CD14-positive monocyte (primary cell): ENCODE measurements around the gene DNAH2. TPM values are rescaled to one million over a fixed set of nuclear protein-coding genes. Genes with fewer than 3 reads are reported as not detected.

Experiments used
- DNase-seq, 3 donors: peaks; one replicate each; pipeline ENCODE4 v3.0.0-alpha.2; 2011 to 2022
- H2AFZ ChIP-seq: 2 replicates; pipeline ENCODE4 v1.6.0; 2012; ENCODE audit warnings: mild to moderate bottlenecking, low read depth, low read length, inconsistent platforms; ENCODE audit not compliant: insufficient read depth, poor library complexity, severe bottlenecking
- H3K27ac ChIP-seq, 2 donors: 1 replicate in 1 of 2; 2 replicates in 1 of 2; pipeline ENCODE4 v1.5.1; 2012 to 2013; ENCODE audit warnings: low read length in 2 of 2, control low read depth in 1 of 2, inconsistent platforms in 1 of 2, low read depth in 1 of 2, mild to moderate bottlenecking in 1 of 2
- H3K27me3 ChIP-seq, 2 donors: one replicate each; pipeline versions ENCODE4 v1.6.0 to v1.6.1; 2011 to 2013; ENCODE audit warnings: low read length in 2 of 2; ENCODE audit not compliant: control insufficient read depth in 2 of 2, insufficient read depth in 2 of 2
- H3K36me3 ChIP-seq, 2 donors: replicated peaks in 1 of 2; 1 replicate in 1 of 2; 2 replicates in 1 of 2; pipeline versions ENCODE4 v1.5.1 to v1.6.1; 2012 to 2013; ENCODE audit warnings: low read length in 2 of 2, control low read depth in 1 of 2, inconsistent platforms in 1 of 2, mild to moderate bottlenecking in 1 of 2; ENCODE audit not compliant: insufficient read depth in 2 of 2, control insufficient read depth in 1 of 2
- H3K4me1 ChIP-seq, 2 donors: 1 replicate in 1 of 2; 2 replicates in 1 of 2; pipeline versions ENCODE4 v1.5.1 to v1.6.1; 2012 to 2013; ENCODE audit warnings: low read length in 2 of 2, control low read depth in 1 of 2, inconsistent platforms in 1 of 2, mild to moderate bottlenecking in 1 of 2, moderate library complexity in 1 of 2; ENCODE audit not compliant: insufficient read depth in 2 of 2, control insufficient read depth in 1 of 2
- H3K4me2 ChIP-seq: replicated peaks from 2 replicates; pipeline ENCODE3; 2012; ENCODE audit warnings: low read length, moderate library complexity, mild to moderate bottlenecking; ENCODE audit not compliant: poor library complexity, severe bottlenecking; ENCODE audit errors: extremely low read depth
- H3K4me3 ChIP-seq, 3 experiments: fragments of 200-600 bp in 1 of 3; sonication (generic) in 1 of 3; replicated peaks in 1 of 3; 1 replicate in 2 of 3; 2 replicates in 1 of 3; pipeline ENCODE4 v1.5.1; 2011 to 2013; ENCODE audit warnings: low read length in 3 of 3, mild to moderate bottlenecking in 3 of 3, control low read depth in 2 of 3, low read depth in 2 of 3, inconsistent platforms in 1 of 3, moderate library complexity in 1 of 3
- H3K79me2 ChIP-seq: 2 replicates; pipeline ENCODE4 v1.6.0; 2012; ENCODE audit warnings: mild to moderate bottlenecking, control low read depth, inconsistent platforms, low read length, moderate library complexity; ENCODE audit not compliant: insufficient read depth
- H3K9ac ChIP-seq: 2 replicates; pipeline ENCODE4 v1.6.0; 2017; ENCODE audit warnings: low read length, mild to moderate bottlenecking; ENCODE audit not compliant: insufficient read depth, poor library complexity, severe bottlenecking
- H3K9me3 ChIP-seq, 2 donors: replicated peaks in 1 of 2; 1 replicate in 1 of 2; 2 replicates in 1 of 2; pipeline versions ENCODE4 v1.5.1 to v1.6.1; 2012 to 2013; ENCODE audit warnings: low read length in 2 of 2, control low read depth in 1 of 2; ENCODE audit not compliant: control insufficient read depth in 1 of 2, insufficient read depth in 1 of 2
- H4K20me1 ChIP-seq: 2 replicates; pipeline ENCODE4 v1.6.0; 2012; ENCODE audit warnings: mild to moderate bottlenecking, low read length, control low read depth, moderate library complexity; ENCODE audit not compliant: insufficient read depth
- H3K27ac Mint-ChIP-seq, 7 donors: one replicate each; pipeline ENCODE4 v1.8.0; 2020; ENCODE audit warnings: mild to moderate bottlenecking in 7 of 7, mixed read lengths in 7 of 7, moderate library complexity in 6 of 7, inconsistent platforms in 2 of 7
- H3K27me3 Mint-ChIP-seq, 3 donors: one replicate each; pipeline ENCODE4 v1.8.0; 2021 to 2022; ENCODE audit warnings: low read depth in 3 of 3, mild to moderate bottlenecking in 3 of 3, mixed read lengths in 3 of 3, moderate library complexity in 3 of 3, inconsistent platforms in 1 of 3
- H3K36me3 Mint-ChIP-seq, 2 donors: one replicate each; pipeline ENCODE4 v1.8.0; 2020; ENCODE audit warnings: mixed read lengths in 2 of 2, inconsistent platforms in 1 of 2, mild to moderate bottlenecking in 1 of 2
- H3K4me1 Mint-ChIP-seq: one replicate; pipeline ENCODE4 v1.8.0; 2020; ENCODE audit warnings: mild to moderate bottlenecking, mixed read lengths
- H3K4me3 Mint-ChIP-seq, 2 donors: one replicate each; pipeline ENCODE4 v1.8.0; 2020; ENCODE audit warnings: mild to moderate bottlenecking in 2 of 2, mixed read lengths in 2 of 2, moderate library complexity in 1 of 2
- H3K9me3 Mint-ChIP-seq, 7 donors: one replicate each; pipeline ENCODE4 v1.8.0; 2020 to 2022; ENCODE audit warnings: mixed read lengths in 7 of 7, mild to moderate bottlenecking in 6 of 7, moderate library complexity in 6 of 7, inconsistent platforms in 2 of 7
- CTCF ChIP-seq: fragments of 200-600 bp; IDR thresholded peaks from one replicate; pipeline ENCODE4 v1.8.0; 2022; ENCODE audit warnings: antibody characterized with exemption, mild to moderate bottlenecking
- WGBS: methylation state at CpG from one replicate; pipeline ENCODE4 v1.1.5; 2013; ENCODE audit warnings: missing lambda C conversion rate; ENCODE audit not compliant: insufficient coverage; 5-methylcytosine and 5-hydroxymethylcytosine counted together
- intact Hi-C, 2 donors: fragments of 100-400 bp; cut with micrococcal nuclease; formaldehyde crosslinking; loops; one replicate each; pipeline versions ENCODE4 v1.15.0 to v1.15.1; 2023
- polyA plus RNA-seq, 3 donors: library from polyadenylated mRNA; depleted of rRNA in 1 of 3; unstranded in 2 of 3; stranded (reverse) in 1 of 3; fragments of 300-500 nt in 2 of 3; fragments of >200 nt in 1 of 3; fragmentation: Illumina TruSeq in 2 of 3; gene quantifications; 1 replicate in 2 of 3; 2 replicates in 1 of 3; pipeline ENCODE4 v1.2.3, GENCODE V29; 2012 to 2021

DNAH2 gene
- polyA plus RNA-seq, 3 donors, result 0.03 to 0.15 TPM; not detected in 1

- WGBS, result 61% methylated on average over 5 of the region's 19 CpGs
- no peak overlapping the region for H2AFZ ChIP-seq
- Mint-ChIP-seq H3K9me3 (peaks cover 0 to 7% (median 2%) of the 10 kb centered on the region in 7 donors), H3K36me3 (peaks cover 0 to 3% of the 10 kb centered on the region in 2 donors), H3K27ac (peak overlapping the region in 1 of 7 donors; percentile 6), H3K4me1 (peaks cover 29% of the 10 kb centered on the region), H3K4me3 (peak overlapping the region in 1 of 2 donors; percentile 16), H3K27me3 (peaks cover 34 to 80% (median 48%) of the 10 kb centered on the region in 3 donors)
- no peak overlapping the region for H3K4me2 ChIP-seq
- H3K27me3 ChIP-seq, result peaks cover 10 to 52% of the 10 kb centered on the region in 2 donors
- no peaks in the 10 kb centered on the region for H3K36me3 ChIP-seq
- no peaks in the 10 kb centered on the region for H3K9me3 ChIP-seq
- no peak overlapping the region for H3K27ac ChIP-seq
- no peak for TF ChIP-seq CTCF
- H4K20me1 ChIP-seq, result no peaks in the 10 kb centered on the region
- no peaks in the 10 kb centered on the region for H3K79me2 ChIP-seq
- peaks cover 17 to 22% of the 10 kb centered on the region in 2 donors for H3K4me1 ChIP-seq
- intact Hi-C loops, result no loop called here
- DNase-seq, result no peak
- no peak overlapping the region for H3K4me3 ChIP-seq
- H3K9ac ChIP-seq, result no peak overlapping the region
Measured at GRCh38 chr17:7712111-7712771, 5.3 kb upstream of the DNAH2 start.

GRCh38 chr17:7713782-7714181, 3.8 kb upstream of the DNAH2 start:
- 3% methylated on average over 4 of the region's 9 CpGs for WGBS
- Histone ChIP-seq H3K27me3 (peaks cover 18 to 59% of the 10 kb centered on the region in 2 donors), H3K9me3 (peaks cover 0 to 6% of the 10 kb centered on the region in 2 donors), H3K36me3 (no peaks in the 10 kb centered on the region), H3K4me1 (peaks cover 26 to 29% of the 10 kb centered on the region in 2 donors), H3K4me3 (no peak overlapping the region), H3K79me2 (no peaks in the 10 kb centered on the region), H3K27ac (no peak overlapping the region), H2AFZ (no peak overlapping the region), H3K9ac (no peak overlapping the region), H3K4me2 (no peak overlapping the region), H4K20me1 (no peaks in the 10 kb centered on the region)
- no peak for TF ChIP-seq CTCF
- H3K27me3 Mint-ChIP-seq, result peaks cover 38 to 81% (median 50%) of the 10 kb centered on the region in 3 donors
- H3K27ac Mint-ChIP-seq, result peak overlapping the region in 2 of 7 donors; percentile 38 to 42
- H3K9me3 Mint-ChIP-seq, result peaks cover 0 to 7% (median 2%) of the 10 kb centered on the region in 7 donors
- no peak for DNase-seq
- peaks cover 37% of the 10 kb centered on the region for H3K4me1 Mint-ChIP-seq
- intact Hi-C loops, result no loop called here
- peaks cover 0 to 5% of the 10 kb centered on the region in 2 donors for H3K36me3 Mint-ChIP-seq
- peak overlapping the region in 1 of 2 donors; percentile 75 for H3K4me3 Mint-ChIP-seq
